GM19035 (cell line): Measurements from ENCODE around the gene EFCAB6.

Experiments used
- ATAC-seq: cut with Tn5 transposase; IDR thresholded peaks from one replicate; pipeline ENCODE4 v1.9.1; 2021; ENCODE audit not compliant: unreplicated experiment

The EFCAB6 gene

DNA sequence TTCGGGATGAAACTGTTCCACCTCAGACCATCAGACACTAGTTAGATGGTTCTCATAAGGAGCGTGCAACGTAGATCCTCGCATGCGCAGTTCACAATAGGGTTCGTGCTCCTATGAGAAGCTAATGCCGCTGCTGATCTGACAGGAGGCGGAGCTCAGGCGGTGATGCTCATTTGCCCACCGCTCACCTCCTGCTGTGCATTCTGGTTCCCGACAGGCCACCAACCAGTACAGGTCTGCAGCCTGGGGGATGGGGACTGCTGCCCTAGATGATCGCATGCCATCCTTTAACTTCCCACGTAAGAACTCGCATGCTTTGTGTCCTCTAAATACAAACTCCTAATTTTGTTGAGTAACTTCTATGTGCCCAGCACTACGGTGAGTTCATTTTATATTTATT, 62.6 kb downstream of the EFCAB6 start:
- no peak for ATAC-seq

DNA sequence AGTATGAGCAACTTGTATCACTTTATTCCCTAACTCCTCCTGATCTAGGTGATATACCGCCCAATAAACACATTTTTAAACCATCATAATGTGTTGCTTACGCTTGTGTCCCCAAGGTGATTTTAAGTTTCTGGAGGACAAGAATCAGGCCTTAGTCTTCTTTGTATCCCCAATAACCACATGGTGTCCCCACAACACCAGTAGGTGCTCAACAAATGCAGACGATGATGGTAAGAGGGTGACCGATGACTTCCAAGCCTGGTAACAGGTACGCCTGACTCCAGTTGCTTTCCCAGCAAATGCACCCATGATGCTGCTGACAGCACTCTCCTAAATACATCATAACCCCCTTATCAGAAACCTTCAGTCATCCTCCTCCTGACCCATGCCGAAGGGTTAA, 64.2 kb downstream of the EFCAB6 start:
- no peak for ATAC-seq

DNA sequence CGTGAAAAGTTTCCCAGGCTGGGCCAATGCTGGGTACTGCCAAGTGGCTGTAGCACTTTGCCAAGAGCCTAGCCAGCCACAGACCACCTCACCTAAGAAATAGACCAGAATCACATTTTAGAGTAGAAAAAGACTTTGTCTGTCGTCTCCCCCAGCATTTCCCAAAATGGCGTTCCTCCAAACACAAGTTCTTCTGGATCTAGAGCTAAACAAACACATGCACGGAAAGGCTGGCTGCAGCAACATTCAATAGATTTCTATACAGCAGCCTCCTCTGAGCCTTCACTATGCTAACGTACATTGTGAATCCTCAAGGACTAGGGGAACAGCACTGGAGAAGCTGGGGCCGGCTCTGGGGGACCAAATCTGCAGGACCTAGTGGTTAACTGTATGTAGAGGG, 65.0 kb downstream of the EFCAB6 start:
- ATAC-seq, result no peak

DNA sequence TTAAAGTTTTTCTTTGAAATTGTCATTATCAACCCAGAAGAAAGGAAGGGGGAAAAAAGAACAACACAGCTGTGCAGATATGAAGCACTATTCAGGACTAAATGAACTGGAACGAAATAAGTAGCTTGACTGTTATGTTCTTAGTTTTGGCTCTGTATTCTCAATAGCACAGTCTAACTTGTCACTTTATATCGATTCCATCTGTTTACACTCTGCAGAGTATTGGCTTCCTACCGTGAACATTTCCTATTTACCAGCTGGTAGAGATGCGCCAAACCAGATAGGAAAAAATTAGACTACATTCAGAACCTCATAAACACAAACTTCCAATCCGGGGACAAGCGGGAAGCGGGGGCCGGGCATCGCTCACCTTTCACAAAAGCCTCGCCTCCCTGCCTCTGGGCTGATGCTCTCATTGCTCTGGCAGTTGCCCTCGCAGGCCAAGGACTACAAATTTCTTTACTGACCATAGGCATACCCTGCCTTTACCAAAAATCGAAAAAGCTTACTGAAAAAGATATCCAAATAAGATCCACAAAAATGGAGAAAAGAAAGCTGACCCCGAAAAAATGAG, 66.2 kb downstream of the EFCAB6 start:
- no peak for ATAC-seq

DNA sequence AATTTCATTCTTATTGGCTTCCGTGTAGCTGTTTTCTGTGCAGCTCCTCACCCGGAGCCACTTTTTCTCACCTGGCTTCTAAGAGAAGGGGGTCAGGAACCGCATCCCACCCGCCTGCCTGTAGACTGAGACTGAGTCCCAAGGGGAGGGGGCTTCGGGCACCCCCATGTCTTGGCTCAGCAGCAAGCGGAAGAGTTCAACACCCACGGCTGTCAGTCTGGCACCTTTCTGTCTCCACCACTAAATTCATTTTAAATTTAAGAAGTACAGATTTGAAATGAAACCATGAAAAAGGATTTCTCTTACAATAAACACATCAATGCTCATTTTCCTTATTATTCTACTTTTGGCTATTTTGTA, 66.7 kb downstream of the EFCAB6 start:
- ATAC-seq, result no peak

DNA sequence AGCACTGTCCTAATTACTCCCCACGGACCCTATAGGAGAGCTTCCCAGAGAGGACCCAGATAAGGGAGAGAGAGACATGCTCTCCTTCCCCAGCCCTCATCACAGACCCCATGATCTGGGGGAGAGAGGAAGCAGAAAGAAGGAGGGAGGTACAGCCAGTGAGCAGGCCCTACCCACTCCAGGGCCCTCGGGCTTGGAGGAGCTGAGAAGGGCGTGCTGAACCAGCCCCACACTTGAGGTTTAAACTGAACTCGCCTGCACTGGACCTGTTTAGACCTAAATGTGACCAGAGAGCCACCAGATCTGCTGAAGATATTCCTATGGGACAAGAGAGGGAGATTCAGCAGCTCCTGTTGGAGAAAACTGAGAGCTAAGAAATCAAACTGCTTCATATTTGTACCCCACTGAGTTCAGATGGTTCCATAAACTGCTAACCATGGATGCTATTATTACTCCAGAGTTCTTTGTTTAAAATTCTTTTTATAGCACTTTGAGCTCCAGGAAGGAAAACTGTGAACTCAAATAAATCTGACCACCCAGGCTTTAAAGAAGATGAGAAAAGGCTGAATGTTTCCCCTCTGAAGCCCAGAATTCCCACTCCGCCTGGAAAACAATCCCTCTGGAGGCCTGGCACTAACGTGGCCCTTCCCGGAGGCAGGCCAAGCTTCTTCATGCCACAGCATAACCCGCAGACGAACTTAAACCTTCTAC, 67.2 kb downstream of the EFCAB6 start:
- no peak for ATAC-seq

DNA sequence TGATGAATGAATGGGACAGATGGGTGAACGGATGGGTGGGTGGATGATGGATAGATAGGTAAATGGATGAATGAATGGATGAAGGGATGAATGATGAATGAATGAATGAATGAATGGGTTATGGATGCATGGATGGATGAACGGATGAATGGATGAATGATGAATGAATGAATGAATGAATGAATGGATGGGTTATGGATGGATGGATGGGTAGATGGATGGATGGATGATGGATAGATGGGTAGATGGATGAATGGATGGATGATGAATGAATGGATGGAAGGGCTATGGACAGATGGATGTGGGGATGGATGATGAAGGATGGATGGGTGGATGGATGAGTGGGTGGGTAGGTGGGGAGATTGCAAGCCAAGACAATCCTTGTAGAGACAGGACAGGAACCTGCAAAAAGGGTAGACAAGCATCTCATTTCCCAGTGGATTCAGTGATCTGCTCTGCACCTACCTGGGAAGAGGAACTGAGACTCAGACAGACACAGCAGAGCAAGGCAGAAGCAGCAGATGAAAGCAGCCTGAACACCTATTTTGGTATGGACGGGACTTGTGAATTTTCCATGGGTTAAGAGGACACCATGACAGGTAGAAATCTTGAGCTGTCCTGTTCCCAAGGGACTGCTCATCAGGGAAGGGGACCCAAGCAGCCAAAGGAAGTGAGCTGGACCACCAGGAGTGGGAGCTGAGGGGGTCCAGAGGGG, 68.0 kb downstream of the EFCAB6 start:
- ATAC-seq, result no peak

DNA sequence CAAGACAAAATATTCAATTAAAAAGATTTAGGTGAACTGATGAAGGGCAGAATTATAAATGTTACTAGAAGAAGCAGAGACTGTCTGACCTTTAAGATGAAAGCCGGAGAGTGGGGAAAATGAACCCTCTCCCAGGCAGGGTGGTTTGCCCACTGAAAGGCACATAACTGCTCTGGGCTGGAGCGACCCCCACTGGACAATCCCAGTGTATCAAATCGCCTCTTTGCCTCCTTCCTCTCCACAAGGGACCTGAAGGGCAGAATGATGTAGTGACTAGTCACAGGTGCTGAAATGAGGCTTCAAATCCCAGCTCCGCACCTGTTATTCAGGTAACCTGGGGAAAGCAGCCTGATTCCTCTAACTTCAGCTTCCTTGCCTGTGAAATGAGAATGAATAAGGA, 69.0 kb downstream of the EFCAB6 start:
- ATAC-seq, result no peak

DNA sequence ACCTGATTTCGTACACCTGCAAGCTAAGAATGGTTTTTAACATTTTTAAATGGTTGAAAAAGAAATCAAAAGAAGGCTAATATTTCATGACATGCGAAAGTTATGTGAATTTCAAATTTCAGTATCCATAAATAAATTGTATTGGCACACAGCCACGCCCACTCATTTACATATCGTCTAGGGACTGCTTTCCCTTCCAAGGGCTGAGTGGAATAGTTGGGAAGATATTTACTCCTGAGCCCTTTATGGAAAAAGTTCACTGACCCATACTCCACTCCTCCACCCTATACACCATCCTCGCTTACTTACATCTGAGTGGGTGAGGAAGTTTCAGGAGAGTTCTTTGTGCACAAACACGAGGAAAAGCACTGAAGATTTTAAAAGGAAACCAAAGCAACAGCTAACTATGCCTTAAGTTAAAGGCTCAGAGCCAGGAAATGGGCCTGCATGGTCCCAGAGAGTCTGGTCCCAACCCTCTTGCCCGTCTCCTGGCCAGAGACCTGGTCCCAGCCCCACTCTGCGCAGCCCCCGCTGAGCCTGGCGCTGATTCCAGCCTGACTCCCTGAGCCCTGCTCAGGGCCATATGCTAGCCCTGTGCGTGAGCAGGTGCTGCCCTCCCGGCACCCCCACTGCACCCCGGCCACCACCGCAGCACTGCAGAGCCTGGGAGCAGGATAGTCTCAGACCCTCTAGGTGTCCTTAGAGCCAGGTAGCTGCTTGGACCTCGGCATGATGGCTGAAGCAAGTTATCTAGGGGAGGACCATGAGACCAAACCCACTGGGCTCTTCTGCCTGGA, 69.8 kb downstream of the EFCAB6 start:
- no peak for ATAC-seq

DNA sequence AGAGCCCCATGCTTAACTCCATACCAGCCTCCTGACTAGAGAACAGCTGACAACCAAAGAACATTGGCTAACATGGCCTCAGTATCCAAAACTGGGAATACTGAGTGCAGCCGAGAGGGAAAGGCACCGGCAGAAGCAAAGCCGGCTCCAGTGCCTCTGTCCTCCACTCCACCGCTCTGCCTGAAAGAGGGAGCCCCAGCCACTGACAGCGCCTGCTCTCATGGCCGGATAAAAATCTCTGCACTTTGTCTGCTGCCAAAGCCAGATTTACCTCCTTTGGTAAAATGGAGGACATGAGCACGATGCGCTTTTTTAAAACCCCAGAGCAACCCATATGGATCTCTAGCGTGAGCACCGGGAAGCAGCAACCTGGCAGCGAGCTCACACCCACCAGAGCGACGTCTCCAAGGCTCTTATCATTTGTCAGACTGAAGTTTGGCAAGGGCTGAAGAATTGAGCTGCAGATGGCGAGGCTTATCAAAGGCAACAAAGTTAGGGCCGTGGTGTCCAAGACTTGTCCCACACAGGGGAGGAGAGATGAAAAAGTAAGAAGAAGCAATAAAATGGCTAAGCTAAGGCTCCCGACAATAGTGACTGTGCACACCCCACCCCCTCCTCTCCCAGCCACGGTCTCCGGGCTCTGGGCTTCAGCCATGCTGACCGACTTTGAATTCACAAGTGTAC, 71.4 kb downstream of the EFCAB6 start:
- ATAC-seq, result no peak

DNA sequence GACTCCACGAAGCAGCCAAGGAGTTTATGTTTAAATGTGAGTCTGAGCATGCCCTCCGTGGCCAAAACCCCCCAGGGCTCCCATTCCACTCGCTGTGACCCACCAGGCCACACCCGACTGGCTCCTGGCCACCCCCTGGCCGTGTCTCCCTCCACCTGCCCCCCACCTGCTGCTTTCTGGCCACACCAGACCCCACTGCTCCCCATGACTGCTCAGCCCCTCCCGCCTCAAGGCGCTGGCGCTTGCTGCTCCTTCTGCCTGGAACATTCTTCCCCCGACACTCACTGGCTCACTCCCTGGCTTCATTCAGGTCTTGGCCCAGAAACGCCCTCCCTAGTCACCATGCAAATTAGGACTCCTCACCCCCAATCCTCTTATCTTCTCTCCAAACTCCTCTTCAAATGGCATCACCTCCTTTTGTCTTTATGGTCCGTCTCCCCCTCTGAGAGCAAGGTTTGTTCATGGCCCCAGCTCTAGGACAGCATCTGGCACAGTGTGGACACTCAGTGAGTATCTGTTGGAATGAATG, 72.2 kb downstream of the EFCAB6 start:
- ATAC-seq, result no peak

DNA sequence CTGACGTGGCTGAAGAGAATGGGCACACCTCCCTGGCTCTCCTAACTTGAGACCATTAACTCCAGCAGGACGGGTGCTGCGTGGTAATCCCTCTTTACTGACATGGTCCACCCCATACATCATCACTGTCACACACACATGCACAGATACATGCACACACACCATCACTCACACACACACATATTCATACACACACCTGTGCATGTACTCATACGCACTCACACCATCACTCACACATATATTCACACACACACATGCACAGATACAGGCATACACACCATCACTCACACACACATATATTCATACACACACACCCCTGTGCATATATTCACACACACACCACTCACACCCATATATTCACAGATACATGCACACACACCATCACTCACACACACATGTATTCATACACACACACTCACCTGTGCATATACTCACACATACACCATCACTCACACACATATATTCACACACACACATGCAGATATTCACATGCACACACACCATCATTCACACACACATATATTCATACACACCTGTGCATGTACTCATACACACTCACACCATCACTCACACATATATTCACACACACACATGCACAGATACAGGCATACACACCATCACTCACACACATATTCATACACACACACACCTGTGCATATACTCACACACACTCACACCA, 74.8 kb downstream of the EFCAB6 start:
- ATAC-seq, result no peak

DNA sequence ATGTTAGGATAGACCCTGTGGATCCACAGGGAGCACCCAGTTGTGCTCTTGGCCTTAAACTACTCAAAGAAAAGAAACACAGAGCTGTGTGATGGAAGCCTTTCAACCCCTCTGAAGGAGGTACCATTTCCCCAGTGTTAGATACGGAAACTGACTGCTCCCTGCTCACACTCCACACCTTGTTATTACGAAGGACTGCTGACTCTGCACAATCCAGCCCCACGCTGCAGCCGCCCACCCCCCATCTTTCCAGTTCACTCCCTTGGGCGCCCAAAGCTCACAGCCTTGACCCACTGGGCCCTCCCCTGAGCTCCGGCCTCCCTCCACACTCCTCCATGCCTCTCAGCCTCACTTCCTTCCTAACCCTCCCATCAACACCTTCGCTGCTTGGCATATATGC, 75.5 kb downstream of the EFCAB6 start:
- ATAC-seq, result no peak

DNA sequence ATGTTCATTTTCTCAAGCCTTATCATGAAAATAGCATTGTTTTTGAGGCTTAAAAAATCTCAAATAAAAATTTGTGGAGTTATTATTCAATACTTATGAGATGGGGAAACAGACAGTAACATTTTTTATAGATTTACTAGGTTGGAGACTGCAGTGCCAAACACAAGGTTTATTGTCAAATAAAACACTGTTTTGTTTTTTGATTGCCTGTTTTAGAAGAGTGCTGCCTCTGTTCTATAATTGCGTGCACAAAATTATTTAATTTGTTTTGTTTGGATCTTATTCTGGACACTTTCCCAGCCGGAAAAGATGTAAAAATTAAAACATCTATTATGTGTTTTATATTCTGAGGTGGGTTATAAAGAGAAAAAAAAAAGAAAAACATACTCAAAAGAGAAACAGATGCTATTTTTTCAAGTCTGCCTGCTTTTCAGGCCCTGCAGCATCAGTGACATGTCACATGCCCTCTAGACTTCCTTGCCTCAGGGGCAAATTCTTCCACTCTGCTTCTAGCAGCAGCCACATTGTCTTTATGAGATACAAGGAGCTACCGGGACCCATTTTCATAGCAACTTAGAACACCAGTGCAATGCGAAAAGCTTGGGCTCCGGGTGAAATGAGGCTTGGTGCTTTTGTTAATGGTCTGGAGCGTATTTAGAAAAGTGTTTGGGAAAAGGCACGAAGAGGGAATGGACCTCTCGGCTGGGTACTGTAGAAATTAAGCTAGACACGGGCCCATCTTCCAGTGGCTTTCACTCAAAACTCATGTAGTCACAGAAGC, 77.5 kb downstream of the EFCAB6 start:
- ATAC-seq, result no peak

DNA sequence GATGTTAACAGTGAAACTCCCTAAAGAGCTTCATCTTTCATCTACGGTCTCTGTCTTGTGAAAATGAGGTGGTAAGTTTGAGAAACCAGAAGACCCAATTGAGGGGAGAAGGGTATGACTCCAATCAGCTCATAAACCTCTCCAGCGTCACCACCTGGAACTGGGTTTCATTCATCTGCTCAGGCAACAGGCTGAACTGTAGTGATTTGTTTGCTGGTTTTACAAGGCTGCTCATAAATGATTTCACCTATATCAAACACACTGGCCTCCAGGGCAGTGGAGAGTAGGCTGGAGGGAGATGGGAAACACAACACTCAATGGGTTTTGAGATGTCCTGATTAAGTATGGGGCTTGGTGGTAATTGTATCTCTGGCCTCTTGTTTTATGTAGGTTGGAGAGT, 79.0 kb downstream of the EFCAB6 start:
- ATAC-seq, result no peak

DNA sequence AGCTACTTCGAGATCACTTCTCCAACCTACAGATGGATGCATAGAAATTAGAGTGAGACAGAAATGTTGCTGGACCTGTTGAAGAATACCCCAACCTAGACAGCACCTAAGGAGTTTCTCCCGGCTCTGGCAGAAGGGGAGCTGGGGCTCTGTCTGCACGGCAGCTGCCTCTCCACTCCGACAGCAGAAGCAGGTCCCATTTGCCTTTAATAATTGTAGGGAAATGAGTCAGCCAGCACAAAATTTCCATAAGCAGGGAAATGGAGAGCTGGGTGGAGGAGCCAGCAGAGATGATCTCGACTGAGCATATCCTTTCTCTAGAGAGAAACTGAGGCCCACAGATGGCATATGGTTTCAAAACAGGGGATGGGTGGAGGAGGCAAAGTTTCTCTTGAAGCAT, 80.1 kb downstream of the EFCAB6 start:
- no peak for ATAC-seq

DNA sequence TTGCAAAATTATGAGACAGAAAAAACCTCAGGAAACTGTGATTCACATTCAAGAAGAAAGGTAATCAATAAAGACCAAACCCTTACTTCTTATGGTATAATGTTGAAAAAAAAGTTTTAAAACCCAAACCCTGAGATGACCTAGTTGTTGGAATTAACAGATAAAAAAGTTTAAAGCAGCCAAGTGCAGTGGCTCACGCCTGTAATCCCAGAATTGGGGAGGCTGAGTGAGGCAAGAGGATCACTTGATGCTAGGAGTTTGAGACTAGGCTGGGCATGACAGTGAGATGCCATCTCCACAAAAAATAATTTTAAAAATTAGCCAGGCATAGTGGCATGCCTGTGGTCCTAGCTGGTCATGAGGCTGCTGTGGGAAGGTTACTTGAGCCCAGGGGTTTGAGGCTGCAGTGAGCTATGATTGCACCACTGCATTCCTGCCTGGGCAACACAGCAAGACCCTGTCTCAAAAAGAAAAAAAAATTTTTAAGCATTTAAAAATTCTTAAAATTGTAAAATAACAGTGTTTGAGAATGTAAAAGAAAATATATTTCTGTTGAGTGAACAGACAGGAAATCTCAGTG, 85.1 kb downstream of the EFCAB6 start:
- no peak for ATAC-seq

DNA sequence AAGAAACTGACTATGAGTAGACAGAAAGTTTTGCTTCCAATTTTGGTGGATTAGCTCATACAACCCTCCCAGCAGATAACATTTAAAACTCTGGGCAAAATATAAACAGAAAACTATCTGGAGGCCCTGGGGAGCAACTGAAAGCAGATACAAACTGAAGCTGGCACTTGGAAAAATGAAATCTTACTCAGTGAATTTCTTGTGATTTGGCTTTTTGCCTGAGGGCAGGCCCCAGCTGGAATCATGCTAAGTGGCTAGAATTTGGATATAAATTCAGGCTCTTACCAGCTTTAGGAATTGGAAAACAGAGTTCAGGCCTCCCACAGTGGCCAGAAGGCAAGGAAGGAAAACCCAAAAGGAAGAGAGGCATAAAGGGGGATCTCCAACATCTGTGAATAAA, 85.8 kb downstream of the EFCAB6 start:
- no peak for ATAC-seq

DNA sequence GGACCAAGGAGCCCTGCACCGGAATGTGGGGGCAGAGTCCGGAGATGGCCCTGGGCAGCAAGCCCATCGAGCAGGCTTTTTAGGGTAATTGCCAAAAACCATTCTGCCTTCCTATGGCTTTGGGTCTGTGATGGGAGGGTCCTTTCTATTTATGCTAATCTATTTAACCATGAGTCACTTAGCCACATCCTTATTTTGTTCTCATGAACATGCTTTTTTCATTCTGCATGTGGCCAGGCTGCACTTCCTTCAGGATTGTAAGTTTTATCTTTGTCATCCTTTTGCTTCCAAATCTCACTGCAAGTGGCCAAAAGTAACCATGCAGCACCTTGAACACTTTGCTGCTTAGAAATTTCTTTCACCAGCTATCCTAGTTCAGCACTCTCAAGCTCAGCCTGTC, 88.3 kb downstream of the EFCAB6 start:
- ATAC-seq, result no peak
